Panc1 (cell line): ENCODE data around the gene ATRNL1.

ENCODE experiments used
- CTCF ChIP-seq: fragments of 450-650 bp; IDR thresholded peaks from 2 replicates; pipeline ENCODE4 v1.5.1; 2017; ENCODE audit warnings: mild to moderate bottlenecking
- POLR2AphosphoS5 ChIP-seq: IDR thresholded peaks from 2 replicates; pipeline ENCODE4 v1.6.1; 2012; ENCODE audit warnings: mild to moderate bottlenecking, low read depth, low read length, moderate library complexity
- REST ChIP-seq, 2 experiments: IDR thresholded peaks; 2 replicates each; pipeline ENCODE4 v1.6.1; 2011 to 2012; ENCODE audit warnings: low read depth in 2 of 2, control low read depth in 1 of 2, low read length in 1 of 2, mild to moderate bottlenecking in 1 of 2, moderate library complexity in 1 of 2; ENCODE audit not compliant: insufficient read depth in 1 of 2
- TCF7L2 ChIP-seq: IDR thresholded peaks from 2 replicates; pipeline ENCODE4 v1.6.1; 2011; ENCODE audit warnings: mild to moderate bottlenecking, low read depth, low read length, inconsistent platforms

- TF ChIP-seq CTCF (no peak), POLR2AphosphoS5 (no peak), REST (IDR thresholded peaks at IDR 0.05; ENCODE audit: insufficient read depth in 1 of 2, low read depth in 2 of 2, low read length in 1 of 2) (no peak), TCF7L2 (no peak)
Observed at GRCh38 chr10:115384665-115385064, 291.5 kb downstream of the ATRNL1 start.
